GM12865 (cell line): ENCODE results near the gene SRRM2.

Experiments used
- DNase-seq: peaks from one replicate; pipeline ENCODE4 v3.0.0; 2010; ENCODE audit warnings: low read depth
- H3K4me3 ChIP-seq: 2 replicates; pipeline ENCODE4 v1.5.1; 2011; ENCODE audit warnings: mild to moderate bottlenecking, low read depth, low read length, control low read depth
- CTCF ChIP-seq: IDR thresholded peaks from 2 replicates; pipeline ENCODE4 v1.5.1; 2011; ENCODE audit warnings: low read length, control low read depth, low read depth, inconsistent platforms; ENCODE audit not compliant: insufficient read depth; ENCODE audit errors: missing control alignments

SRRM2 gene

GRCh38 chr16:2778630-2778958 lies 26.2 kb downstream of the SRRM2 start:
- no peak for TF ChIP-seq CTCF
- peak overlapping the region; percentile 90 for H3K4me3 ChIP-seq

DNA sequence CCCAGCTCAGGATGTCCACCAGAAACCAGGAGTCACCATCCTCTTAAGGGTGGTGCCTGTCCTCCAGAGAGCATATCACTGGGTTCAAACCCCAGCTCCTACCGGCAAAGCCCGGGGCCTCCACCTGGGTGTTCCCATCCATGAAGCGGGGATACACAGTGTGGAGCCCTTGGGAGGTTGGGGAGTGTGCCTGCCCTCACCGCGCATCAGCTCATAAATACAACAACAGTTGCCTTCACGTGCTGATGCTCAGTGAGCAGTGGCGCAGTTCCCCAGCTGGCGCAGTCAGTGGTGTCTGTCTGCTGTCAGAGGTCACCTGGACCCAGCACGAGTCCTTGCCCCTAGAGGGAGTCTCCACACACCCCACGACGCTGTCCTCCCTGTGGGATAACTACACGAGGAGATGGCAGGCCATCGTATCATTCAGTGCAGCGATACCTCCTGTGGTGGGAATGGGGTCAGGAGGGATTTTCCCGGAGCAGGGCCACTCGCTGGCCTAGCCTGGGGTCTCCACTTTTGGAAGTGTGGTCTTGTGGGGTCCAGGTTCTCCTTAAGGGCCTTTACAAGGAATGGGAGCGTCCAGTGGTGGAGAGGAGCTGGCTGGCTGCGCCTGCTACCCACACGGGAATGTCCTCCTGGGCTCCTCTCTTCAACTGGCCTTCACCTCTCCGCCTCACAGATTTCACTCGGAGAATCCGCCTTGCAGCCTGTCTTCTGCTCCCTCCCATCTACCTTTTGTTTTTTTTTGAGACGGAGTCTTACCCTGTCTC lies 26.9 kb downstream of the SRRM2 start:
- DNase-seq = no peak
- no peak overlapping the region for H3K4me3 ChIP-seq

More at GRCh38 chr16:2778630-2778958, 26.2 kb downstream of the SRRM2 start:
- DNase-seq = no peak

GRCh38 chr16:2779978-2780898 lies 27.8 kb downstream of the SRRM2 start:
- H3K4me3 ChIP-seq = no peak overlapping the region
- TF ChIP-seq CTCF = no peak
- no peak for DNase-seq

More for the DNA sequence above, 26.9 kb downstream of the SRRM2 start:
- TF ChIP-seq CTCF = no peak

GRCh38 chr16:2782583-2783351 lies 30.3 kb downstream of the SRRM2 start:
- no peak for TF ChIP-seq CTCF
- no peak overlapping the region for H3K4me3 ChIP-seq
- DNase-seq = no peak

GRCh38 chr16:2783581-2784357 lies 31.3 kb downstream of the SRRM2 start:
- no peak for TF ChIP-seq CTCF
- H3K4me3 ChIP-seq = no peak overlapping the region
- no peak for DNase-seq
